CD4-positive, alpha-beta memory T cell (primary cell): Measurements from ENCODE around the gene NPR1. TPM values are rescaled to one million over a fixed set of nuclear protein-coding genes. Genes with fewer than 3 reads are reported as not detected.

Experiments
- CTCF ChIA-PET: fragments of 350-600 bp; sonication (Branson Sonifier 250); formaldehyde crosslinking; loops from one replicate; lab custom pipeline; 2021; ENCODE audit warnings: inconsistent platforms; ENCODE audit not compliant: partially characterized antibody; lab: Charles Lee
- POLR2A ChIA-PET: fragments of 350-600 bp; sonication (Branson Sonifier 250); formaldehyde crosslinking; loops from one replicate; lab custom pipeline; 2021; ENCODE audit not compliant: partially characterized antibody; lab: Charles Lee
- DNase-seq, 5 donors: peaks; one replicate each; pipeline versions ENCODE4 v3.0.0 to v3.0.0-alpha.2; 2020 to 2022; ENCODE audit warnings: mixed read lengths in 1 of 5
- H3K27ac ChIP-seq: one replicate; pipeline ENCODE4 v1.7.0; 2013; ENCODE audit warnings: low read depth, low read length
- H3K27me3 ChIP-seq: 2 replicates; pipeline ENCODE4 v1.7.0; 2013; ENCODE audit warnings: mild to moderate bottlenecking, low read length, moderate library complexity; ENCODE audit not compliant: insufficient read depth
- H3K36me3 ChIP-seq: 2 replicates; pipeline ENCODE4 v1.7.0; 2013; ENCODE audit warnings: mild to moderate bottlenecking, low read length, moderate library complexity; ENCODE audit not compliant: insufficient read depth
- H3K4me1 ChIP-seq: 2 replicates; pipeline ENCODE4 v1.7.0; 2013; ENCODE audit warnings: mild to moderate bottlenecking, low read length, moderate library complexity; ENCODE audit not compliant: insufficient read depth
- H3K4me3 ChIP-seq, 2 donors: one replicate each; pipeline ENCODE4 v1.7.0; 2013; ENCODE audit warnings: low read length in 2 of 2, mild to moderate bottlenecking in 1 of 2
- H3K9me3 ChIP-seq, 2 donors: one replicate each; pipeline ENCODE4 v1.7.0; 2013; ENCODE audit warnings: low read length in 2 of 2, control low read depth in 1 of 2; ENCODE audit not compliant: control insufficient read depth in 1 of 2
- H3K27ac Mint-ChIP-seq, 7 donors: one replicate each; pipeline ENCODE4 v1.8.0; 2020 to 2021; ENCODE audit warnings: mixed read lengths in 7 of 7, mild to moderate bottlenecking in 6 of 7, inconsistent platforms in 3 of 7, moderate library complexity in 3 of 7
- H3K27me3 Mint-ChIP-seq, 2 donors: one replicate each; pipeline ENCODE4 v1.8.0; 2020 to 2021; ENCODE audit warnings: mixed read lengths in 2 of 2
- H3K36me3 Mint-ChIP-seq, 2 donors: one replicate each; pipeline ENCODE4 v1.8.0; 2020 to 2021; ENCODE audit warnings: mixed read lengths in 2 of 2, inconsistent platforms in 1 of 2, mild to moderate bottlenecking in 1 of 2
- H3K4me1 Mint-ChIP-seq, 4 donors: one replicate each; pipeline ENCODE4 v1.8.0; 2020 to 2021; ENCODE audit warnings: mixed read lengths in 4 of 4, mild to moderate bottlenecking in 1 of 4
- H3K4me3 Mint-ChIP-seq, 8 donors: one replicate each; pipeline ENCODE4 v1.8.0; 2020 to 2021; ENCODE audit warnings: mixed read lengths in 8 of 8, mild to moderate bottlenecking in 7 of 8, moderate library complexity in 6 of 8, inconsistent platforms in 3 of 8
- H3K9me3 Mint-ChIP-seq, 8 donors: one replicate each; pipeline ENCODE4 v1.8.0; 2020 to 2021; ENCODE audit warnings: mixed read lengths in 8 of 8, mild to moderate bottlenecking in 5 of 8, inconsistent platforms in 3 of 8, moderate library complexity in 1 of 8
- intact Hi-C: fragments of 100-400 bp; cut with micrococcal nuclease; formaldehyde crosslinking; loops from one replicate; pipeline ENCODE4 v1.15.1; 2023
- microRNA-seq: library from miRNA; unstranded; fragments of <30 nt; microRNA quantifications from one replicate; pipeline ENCODE4 v1.2.0, GENCODE V29; 2021; ENCODE audit warnings: borderline replicate concordance, borderline number of aligned reads, borderline microRNAs expressed, mixed read lengths
- polyA plus RNA-seq, 2 donors: library from polyadenylated mRNA; unstranded; fragments of 300-500 nt; fragmentation: Illumina TruSeq; gene quantifications; one replicate each; pipeline ENCODE4 v1.2.3, GENCODE V29; 2021
- total RNA-seq, 2 experiments: library from RNA; stranded (reverse); gene quantifications; one replicate each; pipeline ENCODE4 v1.2.3, GENCODE V29; 2021

Gene NPR1
- total and polyA plus RNA-seq, 4 experiments from 2014 or later: not detected

- no peaks in the 10 kb centered on the region for H3K27me3 Mint-ChIP-seq
Observed at GRCh38 chr1:153733970-153734369, 55.5 kb downstream of the NPR1 start.

GRCh38 chr1:153734396-153735089, 56.1 kb downstream of the NPR1 start:
- Histone ChIP-seq H3K4me1 (peaks cover 12% of the 10 kb centered on the region), H3K4me3 (no peak overlapping the region), H3K9me3 (no peaks in the 10 kb centered on the region), H3K27ac (no peak overlapping the region), H3K27me3 (no peaks in the 10 kb centered on the region), H3K36me3 (no peaks in the 10 kb centered on the region)
- Mint-ChIP-seq H3K9me3 (no peaks in the 10 kb centered on the region), H3K4me3 (no peak overlapping the region), H3K27me3 (no peaks in the 10 kb centered on the region), H3K27ac (peak overlapping the region in 2 of 7 donors; percentile 37 to 53), H3K36me3 (peaks cover 9 to 15% of the 10 kb centered on the region in 2 donors), H3K4me1 (peaks cover 15 to 22% (median 16%) of the 10 kb centered on the region in 4 donors)
- ChIA-PET POLR2A (interaction anchor here (1.0 kb wide), 1 partner anchor 255 kb away, joined by 4 read pairs; no protein-coding TSS in a partner anchor), CTCF (interaction anchor here (0.6 to 1.4 kb wide), 4 partner anchors 14 to 225 kb away, joined by 3 to 4 read pairs (median 3); no protein-coding TSS in a partner anchor)
- DNase-seq: no peak
- intact Hi-C loops: no loop called here

More at GRCh38 chr1:153733970-153734369, 55.5 kb downstream of the NPR1 start:
- H3K4me3 Mint-ChIP-seq: no peak overlapping the region
- ChIA-PET POLR2A (interaction anchor here (1.0 kb wide), 1 partner anchor 256 kb away, joined by 4 read pairs; no protein-coding TSS in a partner anchor), CTCF (interaction anchor here (0.9 to 1.4 kb wide), 3 partner anchors 14 to 225 kb away, joined by 3 to 4 read pairs (median 3); no protein-coding TSS in a partner anchor)
- no peak overlapping the region for H3K4me3 ChIP-seq
- no peak for DNase-seq
- H3K36me3 ChIP-seq: no peaks in the 10 kb centered on the region
- no peak overlapping the region for H3K27ac Mint-ChIP-seq
- no peaks in the 10 kb centered on the region for H3K9me3 ChIP-seq
- H3K27ac ChIP-seq: no peak overlapping the region
- peaks cover 0 to 2% (median 0%) of the 10 kb centered on the region in 8 donors for H3K9me3 Mint-ChIP-seq
- peaks cover 18 to 28% (median 21%) of the 10 kb centered on the region in 4 donors for H3K4me1 Mint-ChIP-seq
- intact Hi-C loops: no loop called here
- H3K4me1 ChIP-seq: peaks cover 18% of the 10 kb centered on the region
- H3K27me3 ChIP-seq: no peaks in the 10 kb centered on the region
- peaks cover 11 to 15% of the 10 kb centered on the region in 2 donors for H3K36me3 Mint-ChIP-seq

GRCh38 chr1:153735090-153735420, 56.6 kb downstream of the NPR1 start:
- peaks cover 9 to 15% of the 10 kb centered on the region in 2 donors for H3K36me3 Mint-ChIP-seq
- H3K27ac Mint-ChIP-seq: no peak overlapping the region
- intact Hi-C loops: no loop called here
- POLR2A ChIA-PET: no interaction called here
- DNase-seq: no peak
- H3K27ac ChIP-seq: no peak overlapping the region
- no peaks in the 10 kb centered on the region for H3K9me3 Mint-ChIP-seq
- peaks cover 8% of the 10 kb centered on the region for H3K4me1 ChIP-seq
- H3K27me3 ChIP-seq: no peaks in the 10 kb centered on the region
- H3K4me3 ChIP-seq: no peak overlapping the region
- H3K9me3 ChIP-seq: no peaks in the 10 kb centered on the region
- CTCF ChIA-PET: interaction anchor here (0.6 to 1.2 kb wide), 2 partner anchors 14 to 15 kb away, joined by 3 to 4 read pairs; no protein-coding TSS in a partner anchor
- peaks cover 11 to 17% (median 12%) of the 10 kb centered on the region in 4 donors for H3K4me1 Mint-ChIP-seq
- no peaks in the 10 kb centered on the region for H3K36me3 ChIP-seq
- no peak overlapping the region for H3K4me3 Mint-ChIP-seq
- no peaks in the 10 kb centered on the region for H3K27me3 Mint-ChIP-seq

GRCh38 chr1:153741986-153742385, 63.5 kb downstream of the NPR1 start:
- Histone ChIP-seq H3K27me3 (no peaks in the 10 kb centered on the region), H3K36me3 (peaks cover 43% of the 10 kb centered on the region), H3K9me3 (no peaks in the 10 kb centered on the region), H3K4me3 (no peak overlapping the region), H3K27ac (no peak overlapping the region), H3K4me1 (no peaks in the 10 kb centered on the region)
- intact Hi-C loops: no loop called here
- ChIA-PET POLR2A (no interaction called here), CTCF (interaction anchor here (1.2 kb wide), 1 partner anchor 64 kb away, joined by 3 read pairs; no protein-coding TSS in a partner anchor)
- H3K27me3 Mint-ChIP-seq: no peaks in the 10 kb centered on the region
- peaks cover 44 to 56% of the 10 kb centered on the region in 2 donors for H3K36me3 Mint-ChIP-seq
- H3K27ac Mint-ChIP-seq: peak overlapping the region in 5 of 7 donors; percentile 54 to 84 (median 62)
- peaks cover 0 to 11% (median 5%) of the 10 kb centered on the region in 4 donors for H3K4me1 Mint-ChIP-seq
- DNase-seq: no peak
- no peaks in the 10 kb centered on the region for H3K9me3 Mint-ChIP-seq
- no peak overlapping the region for H3K4me3 Mint-ChIP-seq

- POLR2A ChIA-PET: interaction anchor here (0.6 to 0.8 kb wide), 2 partner anchors 11 to 14 kb away, joined by 3 read pairs; no protein-coding TSS in a partner anchor
- Histone ChIP-seq H3K4me1 (no peaks in the 10 kb centered on the region), H3K27me3 (no peaks in the 10 kb centered on the region), H3K36me3 (peaks cover 49% of the 10 kb centered on the region), H3K4me3 (no peak overlapping the region), H3K27ac (no peak overlapping the region), H3K9me3 (no peaks in the 10 kb centered on the region)
- H3K27ac Mint-ChIP-seq: peak overlapping the region in 3 of 7 donors; percentile 8 to 61 (median 30)
- DNase-seq: no peak
- no peak overlapping the region for H3K4me3 Mint-ChIP-seq
- intact Hi-C loops: no loop called here
- peaks cover 0 to 10% (median 5%) of the 10 kb centered on the region in 4 donors for H3K4me1 Mint-ChIP-seq
- CTCF ChIA-PET: interaction anchor here (1.1 to 1.2 kb wide), 2 partner anchors 65 to 170 kb away, joined by 3 read pairs; no protein-coding TSS in a partner anchor
- no peaks in the 10 kb centered on the region for H3K27me3 Mint-ChIP-seq
- H3K9me3 Mint-ChIP-seq: no peaks in the 10 kb centered on the region
- peaks cover 46 to 62% of the 10 kb centered on the region in 2 donors for H3K36me3 Mint-ChIP-seq
Observed at GRCh38 chr1:153742411-153743142, 64.1 kb downstream of the NPR1 start.

Small RNA genes lying within 50 kb of the gene (microRNA-seq; reads per million reads assigned to microRNA genes)
- not detected for gene MIR8083

Other genes starting within 250 kb of the NPR1 start
- not detected for gene S100A7, start 218.0 kb upstream of the NPR1 start, total RNA-seq
- not detected for gene S100A7, start 218.0 kb upstream of the NPR1 start, polyA plus RNA-seq
- gene S100A6, start 142.7 kb upstream of the NPR1 start, total RNA-seq: 100 to 1,000 TPM; 342 to 356 TPM
- gene S100A6, start 142.7 kb upstream of the NPR1 start, polyA plus RNA-seq: 100 to 1,000 TPM; 848 to 918 TPM
- 1 to 10 TPM in 1 of 2 experiments, under 1 TPM in 1; 0.93 to 1.8 TPM for gene S100A5, start 137.8 kb upstream of the NPR1 start, total RNA-seq
- gene S100A5, start 137.8 kb upstream of the NPR1 start, polyA plus RNA-seq: 1 to 10 TPM in 1 of 2 donors, not detected in 1; 1.5 TPM
- 100 to 1,000 TPM; 329 to 346 TPM for gene S100A4, start 132.9 kb upstream of the NPR1 start, total RNA-seq
- gene S100A4, start 132.9 kb upstream of the NPR1 start, polyA plus RNA-seq: 1,000 to 10,000 TPM; 2,886 to 3,815 TPM
- not detected for gene S100A3, start 129.4 kb upstream of the NPR1 start, total RNA-seq
- not detected for gene S100A3, start 129.4 kb upstream of the NPR1 start, polyA plus RNA-seq
- under 1 TPM in 1 of 2 experiments, not detected in 1; 0.87 TPM for gene S100A2, start 112.8 kb upstream of the NPR1 start, total RNA-seq
- 1 to 10 TPM; 1.0 to 1.7 TPM for gene S100A2, start 112.8 kb upstream of the NPR1 start, polyA plus RNA-seq
- gene S100A16, start 65.6 kb upstream of the NPR1 start, total RNA-seq: not detected
- gene S100A16, start 65.6 kb upstream of the NPR1 start, polyA plus RNA-seq: not detected
- not detected for gene S100A14, start 62.4 kb upstream of the NPR1 start, total RNA-seq
- gene S100A14, start 62.4 kb upstream of the NPR1 start, polyA plus RNA-seq: not detected
- 1 to 10 TPM; 4.3 to 5.2 TPM for gene S100A13, start 51.2 kb upstream of the NPR1 start, total RNA-seq
- gene S100A13, start 51.2 kb upstream of the NPR1 start, polyA plus RNA-seq: under 1 TPM in 1 of 2 donors, not detected in 1; 0.56 TPM
- gene S100A1, start 50.3 kb upstream of the NPR1 start, total RNA-seq: not detected
- gene S100A1, start 50.3 kb upstream of the NPR1 start, polyA plus RNA-seq: not detected
- 100 to 1,000 TPM; 144 to 149 TPM for gene CHTOP, start 44.6 kb upstream of the NPR1 start, total RNA-seq
- 10 to 100 TPM; 42.2 to 75.5 TPM for gene CHTOP, start 44.6 kb upstream of the NPR1 start, polyA plus RNA-seq
- 10 to 100 TPM; 26.4 to 28.2 TPM for gene SNAPIN, start 20.0 kb upstream of the NPR1 start, total RNA-seq
- gene SNAPIN, start 20.0 kb upstream of the NPR1 start, polyA plus RNA-seq: 10 to 100 TPM; 74.4 to 85.6 TPM
- gene ILF2, start 7.7 kb upstream of the NPR1 start, total RNA-seq: 10 to 100 TPM; 82.3 to 87.8 TPM
- 100 to 1,000 TPM; 136 to 200 TPM for gene ILF2, start 7.7 kb upstream of the NPR1 start, polyA plus RNA-seq
- 10 to 100 TPM; 49.1 to 53.0 TPM for gene INTS3, start 49.4 kb downstream of the NPR1 start, total RNA-seq
- 10 to 100 TPM in 1 of 2 donors, 1 to 10 TPM in 1; 8.1 to 12.5 TPM for gene INTS3, start 49.4 kb downstream of the NPR1 start, polyA plus RNA-seq
- 10 to 100 TPM; 18.2 to 20.5 TPM for gene SLC27A3, start 96.7 kb downstream of the NPR1 start, total RNA-seq
- 1 to 10 TPM; 7.9 to 9.2 TPM for gene SLC27A3, start 96.7 kb downstream of the NPR1 start, polyA plus RNA-seq
- gene GATAD2B, start 244.3 kb downstream of the NPR1 start, total RNA-seq: 100 to 1,000 TPM in 1 of 2 experiments, 10 to 100 TPM in 1; 97.0 to 104 TPM
- gene GATAD2B, start 244.3 kb downstream of the NPR1 start, polyA plus RNA-seq: 1 to 10 TPM; 1.8 to 5.7 TPM